SK-N-SH (cell line): ENCODE measurements around the gene KIT.

Experiments
- CHD2 ChIP-seq: fragments of 150-350 bp; IDR thresholded peaks from 2 replicates; pipeline ENCODE4 v1.6.1; 2018; ENCODE audit warnings: low read length; ENCODE audit not compliant: partially characterized antibody
- PBX3 ChIP-seq: IDR thresholded peaks from 2 replicates; pipeline ENCODE4; 2012
- POLR2AphosphoS5 ChIP-seq: IDR thresholded peaks from 2 replicates; pipeline ENCODE4 v1.6.1; 2012; ENCODE audit warnings: low read depth, low read length
- RAD21 ChIP-seq: IDR thresholded peaks from 2 replicates; pipeline ENCODE4 v1.6.1; 2012; ENCODE audit warnings: mild to moderate bottlenecking, low read length
- SIN3A ChIP-seq: IDR thresholded peaks from 2 replicates; pipeline ENCODE4 v1.6.1; 2012; ENCODE audit warnings: low read depth, mild to moderate bottlenecking, low read length, moderate library complexity, borderline replicate concordance
- TF ChIP-seq, protein P1 (sequence below): fragments of 200-600 bp; sonication (generic); IDR thresholded peaks from 2 replicates; pipeline ENCODE4 v1.6.1; 2017; ENCODE audit warnings: antibody characterized with exemption, mild to moderate bottlenecking, moderate library complexity

GRCh38 chr4:54676658-54677057 is 18.9 kb downstream of the KIT start:
- TF ChIP-seq, protein P1, sequence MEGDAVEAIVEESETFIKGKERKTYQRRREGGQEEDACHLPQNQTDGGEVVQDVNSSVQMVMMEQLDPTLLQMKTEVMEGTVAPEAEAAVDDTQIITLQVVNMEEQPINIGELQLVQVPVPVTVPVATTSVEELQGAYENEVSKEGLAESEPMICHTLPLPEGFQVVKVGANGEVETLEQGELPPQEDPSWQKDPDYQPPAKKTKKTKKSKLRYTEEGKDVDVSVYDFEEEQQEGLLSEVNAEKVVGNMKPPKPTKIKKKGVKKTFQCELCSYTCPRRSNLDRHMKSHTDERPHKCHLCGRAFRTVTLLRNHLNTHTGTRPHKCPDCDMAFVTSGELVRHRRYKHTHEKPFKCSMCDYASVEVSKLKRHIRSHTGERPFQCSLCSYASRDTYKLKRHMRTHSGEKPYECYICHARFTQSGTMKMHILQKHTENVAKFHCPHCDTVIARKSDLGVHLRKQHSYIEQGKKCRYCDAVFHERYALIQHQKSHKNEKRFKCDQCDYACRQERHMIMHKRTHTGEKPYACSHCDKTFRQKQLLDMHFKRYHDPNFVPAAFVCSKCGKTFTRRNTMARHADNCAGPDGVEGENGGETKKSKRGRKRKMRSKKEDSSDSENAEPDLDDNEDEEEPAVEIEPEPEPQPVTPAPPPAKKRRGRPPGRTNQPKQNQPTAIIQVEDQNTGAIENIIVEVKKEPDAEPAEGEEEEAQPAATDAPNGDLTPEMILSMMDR = no peak
- no peak for TF ChIP-seq SIN3A
- no peak for TF ChIP-seq CHD2
- TF ChIP-seq RAD21 = no peak
- TF ChIP-seq POLR2AphosphoS5 = no peak
- no peak for TF ChIP-seq PBX3
